GM18498 (cell line): ENCODE data around the gene P2RY2.

Experiments used
- ATAC-seq: cut with Tn5 transposase; IDR thresholded peaks from one replicate; pipeline ENCODE4 v1.9.1; 2021; ENCODE audit warnings: mild to moderate bottlenecking, moderate library complexity; ENCODE audit not compliant: unreplicated experiment

Gene P2RY2

GRCh38 chr11:73203790-73204189 lies 14.3 kb upstream of the P2RY2 start:
- ATAC-seq: no peak

GRCh38 chr11:73204711-73205121 lies 13.4 kb upstream of the P2RY2 start:
- no peak for ATAC-seq

- no peak for ATAC-seq
Measured at GRCh38 chr11:73205661-73206343, 12.3 kb upstream of the P2RY2 start.

- ATAC-seq: no peak
Measured at GRCh38 chr11:73206801-73207200, 11.3 kb upstream of the P2RY2 start.

GRCh38 chr11:73209892-73210291 lies 8.2 kb upstream of the P2RY2 start:
- no peak for ATAC-seq

- no peak for ATAC-seq
Measured at GRCh38 chr11:73210916-73211667, 7.0 kb upstream of the P2RY2 start.

- no peak for ATAC-seq
Measured at GRCh38 chr11:73213196-73214143, 4.6 kb upstream of the P2RY2 start.

- ATAC-seq: no peak
Measured at GRCh38 chr11:73215191-73216134, 2.6 kb upstream of the P2RY2 start.

GRCh38 chr11:73216465-73216864 lies 1.6 kb upstream of the P2RY2 start:
- ATAC-seq: no peak

GRCh38 chr11:73217131-73217809 lies 811 bp upstream of the P2RY2 start:
- no peak for ATAC-seq

GRCh38 chr11:73217810-73218105 lies 323 bp upstream of the P2RY2 start:
- no peak for ATAC-seq

GRCh38 chr11:73218830-73219215 lies 742 bp downstream of the P2RY2 start:
- no peak for ATAC-seq

- no peak for ATAC-seq
Measured at GRCh38 chr11:73219396-73220285, 1.6 kb downstream of the P2RY2 start.

- no peak for ATAC-seq
Measured at GRCh38 chr11:73221451-73221850, 3.4 kb downstream of the P2RY2 start.

- no peak for ATAC-seq
Measured at GRCh38 chr11:73221996-73222395, 3.9 kb downstream of the P2RY2 start.

GRCh38 chr11:73223998-73224730 lies 6.1 kb downstream of the P2RY2 start:
- ATAC-seq: no peak

GRCh38 chr11:73225001-73225686 lies 7.1 kb downstream of the P2RY2 start:
- no peak for ATAC-seq

- no peak for ATAC-seq
Measured at GRCh38 chr11:73225851-73226250, 7.8 kb downstream of the P2RY2 start.
